ENCODE results near the gene PRKCSH. TPM values are rescaled to one million over a fixed set of nuclear protein-coding genes. Genes with fewer than 3 reads are reported as not detected.

The PRKCSH gene
- total RNA-seq, 1 experiment from 2014 or later = 318 TPM

- no peak overlapping the region for H3K4me3 Mint-ChIP-seq (ENCODE audit: low read depth, unreplicated experiment)
- no peaks in the 10 kb centered on the region for H3K9me3 Mint-ChIP-seq (ENCODE audit: low read depth, unreplicated experiment)
- DNase-seq = no peak
- H3K4me1 Mint-ChIP-seq (ENCODE audit: low read depth, unreplicated experiment) = no peaks in the 10 kb centered on the region
- no TSS peak for BruUV-seq (replicated peaks)
- no peaks in the 10 kb centered on the region for H3K27me3 Mint-ChIP-seq (ENCODE audit: unreplicated experiment)
- H3K27ac Mint-ChIP-seq (ENCODE audit: unreplicated experiment) = no peak overlapping the region
- no peak for TF ChIP-seq CTCF (IDR thresholded peaks at IDR 0.05; ENCODE audit: unreplicated experiment)
- CTCF ChIA-PET = no interaction called here
- H3K36me3 Mint-ChIP-seq (ENCODE audit: insufficient read depth, unreplicated experiment) = peaks cover 5% of the 10 kb centered on the region
- intact Hi-C loops (cut with micrococcal nuclease; ENCODE audit: unreplicated experiment) = no loop called here
Observed at GRCh38 chr19:11499220-11499726, 63.8 kb downstream of the PRKCSH start.

- DNase-seq = no peak
- intact Hi-C loops (cut with micrococcal nuclease; ENCODE audit: unreplicated experiment) = no loop called here
- no peaks in the 10 kb centered on the region for H3K9me3 Mint-ChIP-seq (ENCODE audit: low read depth, unreplicated experiment)
- no peaks in the 10 kb centered on the region for H3K27me3 Mint-ChIP-seq (ENCODE audit: unreplicated experiment)
- H3K36me3 Mint-ChIP-seq (ENCODE audit: insufficient read depth, unreplicated experiment) = peaks cover 11% of the 10 kb centered on the region
- no TSS peak for BruUV-seq (replicated peaks)
- no peaks in the 10 kb centered on the region for H3K4me1 Mint-ChIP-seq (ENCODE audit: low read depth, unreplicated experiment)
- no peak overlapping the region for H3K4me3 Mint-ChIP-seq (ENCODE audit: low read depth, unreplicated experiment)
- no peak overlapping the region for H3K27ac Mint-ChIP-seq (ENCODE audit: unreplicated experiment)
- CTCF ChIA-PET = interaction anchor here (0.6 kb wide), 1 partner anchor 206 kb away, joined by 6 read pairs; no protein-coding TSS in a partner anchor
- no peak for TF ChIP-seq CTCF (IDR thresholded peaks at IDR 0.05; ENCODE audit: unreplicated experiment)
Observed at GRCh38 chr19:11499890-11500420, 64.5 kb downstream of the PRKCSH start.

Small RNA genes within 50 kb of the gene (microRNA-seq; reads per million reads assigned to microRNA genes)
- gene MIR7974 = 1.1 reads per million

Other genes starting within 250 kb of the PRKCSH start
- 27.8 and 31.2 TPM in 2 replicates for gene KANK2, start 238.1 kb upstream of the PRKCSH start, total RNA-seq (2022)
- not detected in 2 replicates for gene ANGPTL8, start 196.0 kb upstream of the PRKCSH start, total RNA-seq (2022)
- 54.8 and 63.6 TPM in 2 replicates for gene DOCK6, start 173.1 kb upstream of the PRKCSH start, total RNA-seq (2022)
- not detected in 2 replicates for gene TSPAN16, start 139.5 kb upstream of the PRKCSH start, total RNA-seq (2022)
- gene RAB3D, start 96.0 kb upstream of the PRKCSH start, total RNA-seq (2022) = 7.1 and 10.0 TPM in 2 replicates
- 82.0 and 94.4 TPM in 2 replicates for gene TMEM205, start 89.4 kb upstream of the PRKCSH start, total RNA-seq (2022)
- 11.8 and 13.2 TPM in 2 replicates for gene CCDC159, start 89.1 kb upstream of the PRKCSH start, total RNA-seq (2022)
- 7.8 and 8.2 TPM in 2 replicates for gene PLPPR2, start 80.2 kb upstream of the PRKCSH start, total RNA-seq (2022)
- gene SWSAP1, start 61.0 kb upstream of the PRKCSH start, total RNA-seq (2022) = 1.7 and 2.0 TPM in 2 replicates
- gene EPOR, start 51.3 kb upstream of the PRKCSH start, total RNA-seq (2022) = 5.9 and 6.1 TPM in 2 replicates
- 83.1 and 84.1 TPM in 2 replicates for gene RGL3, start 16.3 kb upstream of the PRKCSH start, total RNA-seq (2022)
- not detected in 2 replicates for gene ODAD3, start 514 bp upstream of the PRKCSH start, total RNA-seq (2022)
- not detected in 2 replicates for gene ELAVL3, start 45.4 kb downstream of the PRKCSH start, total RNA-seq (2022)
- gene ZNF653, start 70.2 kb downstream of the PRKCSH start, total RNA-seq (2022) = 8.8 and 9.5 TPM in 2 replicates
- 19.3 and 22.1 TPM in 2 replicates for gene ECSIT, start 93.5 kb downstream of the PRKCSH start, total RNA-seq (2022)
- gene CNN1, start 103.2 kb downstream of the PRKCSH start, total RNA-seq (2022) = not detected in 2 replicates
- 36.5 and 38.3 TPM in 2 replicates for gene ELOF1, start 123.6 kb downstream of the PRKCSH start, total RNA-seq (2022)
- gene ACP5, start 142.0 kb downstream of the PRKCSH start, total RNA-seq (2022) = 0.94 and 2.2 TPM in 2 replicates
- 12.0 and 13.3 TPM in 2 replicates for gene ZNF627, start 161.8 kb downstream of the PRKCSH start, total RNA-seq (2022)